ENCODE data around the gene HDAC11.

DNA sequence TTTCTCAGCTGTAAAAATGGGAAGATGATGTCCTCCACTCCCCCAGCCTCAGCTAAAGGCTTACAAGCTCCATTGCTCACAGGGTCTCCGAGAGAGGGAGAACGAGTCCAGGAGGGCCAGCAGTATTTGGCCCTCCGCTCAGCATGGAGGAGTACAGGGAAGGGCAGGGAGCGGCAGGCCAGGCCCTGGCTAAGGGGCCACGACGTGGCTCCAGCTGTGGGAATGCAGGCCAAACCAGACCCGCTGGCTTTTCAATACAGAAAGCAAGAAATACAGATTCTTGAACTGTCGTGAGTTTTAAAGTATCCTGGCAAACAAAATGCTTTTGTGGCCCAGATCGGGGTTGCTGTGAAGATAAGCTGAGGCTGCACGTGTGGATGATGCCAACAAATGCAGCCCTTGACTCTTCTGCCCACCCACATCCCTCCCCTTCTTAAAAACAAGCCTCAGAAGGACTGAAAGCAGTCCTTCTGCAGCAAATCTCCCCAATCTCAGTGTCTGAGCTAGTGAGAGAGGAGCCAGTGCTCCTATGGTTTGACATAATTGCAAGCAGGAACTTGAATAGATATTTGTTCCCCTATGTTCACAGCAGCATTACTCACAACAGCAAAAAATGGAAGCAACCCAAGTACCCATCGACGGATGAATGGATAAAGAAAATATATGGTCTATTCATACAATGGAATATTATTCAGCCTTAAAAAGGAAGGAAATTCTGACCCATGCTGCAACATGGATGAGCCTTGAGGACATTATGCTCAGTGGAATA, 50.3 kb downstream of the HDAC11 start:
- TF ChIP-seq, protein P1, sequence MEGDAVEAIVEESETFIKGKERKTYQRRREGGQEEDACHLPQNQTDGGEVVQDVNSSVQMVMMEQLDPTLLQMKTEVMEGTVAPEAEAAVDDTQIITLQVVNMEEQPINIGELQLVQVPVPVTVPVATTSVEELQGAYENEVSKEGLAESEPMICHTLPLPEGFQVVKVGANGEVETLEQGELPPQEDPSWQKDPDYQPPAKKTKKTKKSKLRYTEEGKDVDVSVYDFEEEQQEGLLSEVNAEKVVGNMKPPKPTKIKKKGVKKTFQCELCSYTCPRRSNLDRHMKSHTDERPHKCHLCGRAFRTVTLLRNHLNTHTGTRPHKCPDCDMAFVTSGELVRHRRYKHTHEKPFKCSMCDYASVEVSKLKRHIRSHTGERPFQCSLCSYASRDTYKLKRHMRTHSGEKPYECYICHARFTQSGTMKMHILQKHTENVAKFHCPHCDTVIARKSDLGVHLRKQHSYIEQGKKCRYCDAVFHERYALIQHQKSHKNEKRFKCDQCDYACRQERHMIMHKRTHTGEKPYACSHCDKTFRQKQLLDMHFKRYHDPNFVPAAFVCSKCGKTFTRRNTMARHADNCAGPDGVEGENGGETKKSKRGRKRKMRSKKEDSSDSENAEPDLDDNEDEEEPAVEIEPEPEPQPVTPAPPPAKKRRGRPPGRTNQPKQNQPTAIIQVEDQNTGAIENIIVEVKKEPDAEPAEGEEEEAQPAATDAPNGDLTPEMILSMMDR (IDR thresholded peaks at IDR 0.05) = no peak
- no peak for TF ChIP-seq ZFX (IDR thresholded peaks at IDR 0.05; ENCODE audit: borderline replicate concordance)

Data from 22Rv1 (cell line).